Activated T-helper 2 cell treated with anti-CD3 and anti-CD28 coated beads, Interferon-gamma antibody, Interleukin-2, Interleukin-4, amounts not matched to agents 10 μg/mL and 5 μg/mL and 100 μg/mL, durations not matched to agents 14 hours and 24 hours and 36 hours (primary cell): Measurements from ENCODE around the gene MRPL17. TPM values are rescaled to one million over a fixed set of nuclear protein-coding genes. Genes with fewer than 3 reads are reported as not detected.
"Not testable (repeated sequence)": the region's sequence is repeated elsewhere in the genome, so short reads cannot be mapped to it uniquely, and the experiment has no call there.

Experiments
- DNase-seq: peaks from one replicate; pipeline ENCODE4 v3.0.0; 2021; ENCODE audit warnings: low spot score
- H3K27ac Mint-ChIP-seq: one replicate; pipeline ENCODE4 v1.8.0; 2021; ENCODE audit warnings: mixed read lengths
- H3K27me3 Mint-ChIP-seq: one replicate; pipeline ENCODE4 v1.8.0; 2021; ENCODE audit warnings: low read depth, mixed read lengths
- H3K36me3 Mint-ChIP-seq: one replicate; pipeline ENCODE4 v1.8.0; 2021; ENCODE audit warnings: low read depth, mixed read lengths
- H3K4me1 Mint-ChIP-seq: one replicate; pipeline ENCODE4 v1.8.0; 2021; ENCODE audit warnings: low read depth, mixed read lengths
- H3K4me3 Mint-ChIP-seq: one replicate; pipeline ENCODE4 v1.8.0; 2021; ENCODE audit warnings: low read depth, mild to moderate bottlenecking, moderate library complexity, mixed read lengths
- H3K9me3 Mint-ChIP-seq: one replicate; pipeline ENCODE4 v1.8.0; 2021; ENCODE audit warnings: mixed read lengths
- intact Hi-C: fragments of 100-400 bp; cut with micrococcal nuclease; formaldehyde crosslinking; loops from one replicate; pipeline ENCODE4 v1.15.1; 2023
- total RNA-seq: library from RNA; stranded (reverse); gene quantifications from 2 replicates; pipeline ENCODE4 v1.2.3, GENCODE V29; 2022

MRPL17 gene
- total RNA-seq, 1 donor from 2014 or later: 108 TPM

DNA sequence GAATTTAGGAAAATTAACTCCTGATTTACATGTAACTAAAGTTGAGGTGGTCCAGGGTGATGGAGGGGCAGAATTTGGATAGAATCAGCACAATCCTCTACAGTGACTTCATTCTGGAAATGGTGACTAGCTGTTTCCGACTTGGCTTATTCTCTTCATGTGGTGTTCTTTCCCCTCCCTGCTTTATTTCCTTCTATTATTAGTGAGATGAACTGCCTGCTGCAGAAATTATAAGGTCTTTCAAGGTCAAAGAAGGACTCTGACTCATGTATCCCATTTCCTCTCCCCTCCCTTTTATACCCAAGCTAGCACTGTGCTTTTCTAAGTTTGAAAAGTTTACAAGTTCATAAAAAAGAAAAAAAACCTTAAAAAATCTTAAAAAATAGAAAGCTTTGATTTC, 12.2 kb upstream of the MRPL17 start:
- no peak overlapping the region for H3K4me3 Mint-ChIP-seq

DNA sequence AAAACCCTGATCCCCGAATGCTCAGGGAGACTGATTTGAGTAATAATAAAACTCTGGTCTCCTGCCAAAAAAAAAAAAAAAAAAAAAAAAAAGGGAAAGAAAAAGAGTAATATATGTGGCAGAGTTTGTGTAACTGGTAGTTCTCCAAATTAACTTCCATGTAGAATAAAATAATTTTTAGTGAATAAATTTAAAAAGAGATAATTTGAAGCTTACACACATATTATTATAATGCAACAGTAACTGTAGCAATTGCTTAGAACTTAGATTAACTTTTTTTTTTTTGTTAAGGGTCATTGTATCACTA, 11.0 kb upstream of the MRPL17 start:
- Mint-ChIP-seq H3K4me1 (peaks cover 22% of the 10 kb centered on the region), H3K9me3 (no peaks in the 10 kb centered on the region), H3K4me3 (no peak overlapping the region), H3K27ac (peak overlapping the region; percentile 29), H3K36me3 (peaks cover 3% of the 10 kb centered on the region), H3K27me3 (no peaks in the 10 kb centered on the region)
- intact Hi-C loops: loop anchor here (1.0 kb wide), 1 partner anchor 11 kb away; the partner anchor contains the start of gene MRPL17
- no peak for DNase-seq

More for the DNA sequence above, 12.2 kb upstream of the MRPL17 start:
- Mint-ChIP-seq H3K9me3 (no peaks in the 10 kb centered on the region), H3K27me3 (no peaks in the 10 kb centered on the region), H3K27ac (no peak overlapping the region), H3K36me3 (peaks cover 3% of the 10 kb centered on the region), H3K4me1 (peaks cover 22% of the 10 kb centered on the region)
- intact Hi-C loops: no loop called here
- no peak for DNase-seq

DNA sequence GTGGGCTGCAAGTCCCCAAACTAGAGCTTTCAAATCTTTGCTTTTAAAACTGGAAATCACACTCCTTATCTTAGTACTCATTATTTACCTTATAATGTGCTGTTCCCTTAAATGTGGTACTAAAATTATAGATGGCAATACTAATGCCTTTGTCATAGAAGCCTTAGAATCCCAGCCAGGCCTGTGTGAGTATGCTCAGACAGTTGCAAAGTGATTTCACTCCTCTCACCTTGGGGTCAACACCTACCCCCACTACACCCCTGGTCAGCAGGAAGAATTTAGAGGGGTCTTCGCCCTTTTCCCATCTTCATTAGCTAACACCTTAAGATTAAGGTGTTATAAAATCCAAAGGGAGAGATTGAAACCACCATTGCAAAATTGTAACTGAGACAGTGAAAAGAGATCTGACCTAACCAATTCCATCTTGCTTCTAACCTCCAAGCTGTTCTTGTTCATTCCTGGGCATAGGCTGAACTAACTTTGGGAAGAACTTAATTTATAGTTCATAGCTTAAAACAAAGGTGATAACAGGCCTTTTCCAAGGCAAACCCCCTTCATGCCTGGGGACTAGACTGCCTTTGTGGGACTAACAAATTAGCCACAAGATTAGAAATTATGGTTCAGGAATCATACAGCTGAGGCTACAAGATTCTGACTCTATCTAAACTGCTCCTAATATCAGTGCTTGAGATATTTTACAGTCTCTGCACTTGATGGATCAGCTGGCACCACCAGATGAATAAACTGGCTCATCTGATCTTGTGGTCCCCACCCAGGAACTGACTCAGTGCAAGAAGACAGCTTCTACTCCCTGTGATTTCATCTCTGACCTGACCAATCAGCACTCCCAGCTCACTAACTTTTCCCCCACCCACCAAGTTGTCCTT, 10.4 kb upstream of the MRPL17 start:
- peak; percentile 36 for DNase-seq

DNA sequence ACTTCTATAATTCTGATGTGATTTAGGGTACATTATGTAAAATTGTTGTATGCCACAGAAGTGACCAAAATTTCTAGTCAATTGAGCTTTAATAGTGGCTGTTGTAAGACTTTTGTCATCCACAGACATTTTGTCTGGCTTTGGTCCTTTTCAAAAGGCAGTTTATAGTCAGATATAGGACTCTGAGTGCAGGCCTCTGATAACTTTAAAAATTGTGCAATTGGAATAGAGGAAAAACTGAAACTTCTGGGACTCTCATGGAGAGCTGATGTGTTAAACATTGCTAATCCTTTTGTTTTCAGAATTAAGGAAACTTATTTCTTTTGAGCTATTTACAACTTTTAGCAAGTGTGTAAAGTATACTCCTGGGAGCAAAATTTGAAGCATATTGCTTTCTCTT, 9.0 kb upstream of the MRPL17 start:
- H3K4me3 Mint-ChIP-seq: no peak overlapping the region
- no peak for DNase-seq
- H3K4me1 Mint-ChIP-seq: peaks cover 25% of the 10 kb centered on the region

More for the DNA sequence above, 10.4 kb upstream of the MRPL17 start:
- Mint-ChIP-seq H3K27ac (peak overlapping the region; percentile 29), H3K9me3 (no peaks in the 10 kb centered on the region), H3K4me3 (no peak overlapping the region), H3K36me3 (peaks cover 3% of the 10 kb centered on the region), H3K4me1 (peaks cover 22% of the 10 kb centered on the region), H3K27me3 (no peaks in the 10 kb centered on the region)
- intact Hi-C loops: loop anchor here (1.0 kb wide), 1 partner anchor 10 kb away; the partner anchor contains the start of gene MRPL17

DNA sequence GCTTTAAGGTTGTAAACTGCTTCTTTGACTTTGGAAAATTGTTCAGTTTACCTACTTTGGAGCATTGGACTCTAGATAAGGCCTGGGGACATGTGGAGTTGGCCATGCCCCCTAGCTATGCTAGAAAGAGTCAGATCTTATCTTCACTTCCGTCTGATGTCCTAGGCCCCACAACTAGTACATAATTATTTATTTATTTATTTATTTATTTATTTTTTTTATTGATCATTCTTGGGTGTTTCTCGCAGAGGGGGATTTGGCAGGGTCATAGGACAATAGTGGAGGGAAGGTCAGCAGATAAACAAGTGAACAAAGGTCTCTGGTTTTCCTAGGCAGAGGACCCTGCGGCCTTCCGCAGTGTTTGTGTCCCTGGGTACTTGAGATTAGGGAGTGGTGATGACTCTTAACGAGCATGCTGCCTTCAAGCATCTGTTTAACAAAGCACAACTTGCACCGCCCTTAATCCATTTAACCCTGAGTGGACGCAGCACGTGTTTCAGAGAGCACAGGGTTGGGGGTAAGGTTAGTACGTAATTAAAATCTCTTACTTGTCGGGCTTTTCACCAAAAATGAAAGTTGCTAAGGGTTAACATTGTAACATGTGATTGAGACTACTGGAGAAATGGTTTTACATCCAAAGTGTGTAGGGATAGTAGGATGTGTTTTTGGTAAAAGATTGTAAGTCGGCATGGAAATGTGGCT, 7.4 kb upstream of the MRPL17 start:
- H3K4me1 Mint-ChIP-seq: peaks cover 22% of the 10 kb centered on the region
- H3K36me3 Mint-ChIP-seq, H3K4me3 Mint-ChIP-seq, intact Hi-C loops, DNase-seq, H3K27ac Mint-ChIP-seq, H3K27me3 Mint-ChIP-seq, H3K9me3 Mint-ChIP-seq: not testable (repeated sequence)

More for the DNA sequence above, 9.0 kb upstream of the MRPL17 start:
- Mint-ChIP-seq H3K9me3 (no peaks in the 10 kb centered on the region), H3K27ac (no peak overlapping the region), H3K36me3 (no peaks in the 10 kb centered on the region), H3K27me3 (no peaks in the 10 kb centered on the region)
- intact Hi-C loops: no loop called here

DNA sequence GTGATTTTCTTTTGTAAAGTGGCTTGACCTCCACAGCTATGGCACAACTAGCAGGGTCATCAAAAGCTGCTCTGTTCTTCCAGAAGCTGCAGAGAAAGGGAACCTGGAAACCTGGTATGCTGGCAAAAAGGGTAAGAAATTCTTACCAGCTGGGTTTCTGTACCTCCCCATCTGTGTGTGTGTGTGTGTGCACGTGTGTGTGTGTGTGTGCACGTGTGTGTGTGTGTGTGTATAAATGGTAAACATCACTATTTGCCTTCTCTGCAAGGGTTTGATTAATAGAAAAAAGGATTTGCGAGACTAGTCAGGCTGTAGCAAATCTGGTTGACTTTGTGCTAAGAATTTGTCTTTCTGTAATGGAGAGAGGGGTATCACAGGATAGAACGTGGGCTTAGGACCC, 4.7 kb upstream of the MRPL17 start:
- Mint-ChIP-seq H3K4me1 (peaks cover 6% of the 10 kb centered on the region), H3K27me3 (no peaks in the 10 kb centered on the region), H3K4me3 (no peak overlapping the region), H3K27ac (no peak overlapping the region), H3K36me3 (peaks cover 3% of the 10 kb centered on the region), H3K9me3 (no peaks in the 10 kb centered on the region)
- no peak for DNase-seq
- intact Hi-C loops: loop anchor here (10.0 kb wide), 1 partner anchor 273 kb away; the partner anchor contains the start of gene APBB1

DNA sequence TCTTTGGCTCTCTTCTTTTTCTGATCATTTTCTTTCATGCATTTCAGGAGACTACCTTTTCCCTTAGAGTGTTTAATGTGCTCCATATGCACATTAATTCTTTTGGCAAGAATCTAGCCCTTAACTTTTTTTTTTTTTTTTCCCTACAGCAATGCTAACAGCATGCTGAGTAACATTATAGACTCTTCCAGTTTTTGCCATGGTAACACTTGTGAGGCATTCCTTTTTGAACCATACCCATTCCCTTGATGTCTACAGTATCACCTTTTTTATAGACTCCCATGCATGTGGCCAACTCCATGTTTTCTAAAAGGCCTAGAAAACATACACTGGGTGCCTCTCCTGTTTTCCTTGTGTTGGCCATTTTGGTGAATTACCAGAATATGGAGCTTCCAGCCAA, 2.9 kb upstream of the MRPL17 start:
- H3K27ac Mint-ChIP-seq: no peak overlapping the region
- H3K27me3 Mint-ChIP-seq: no peaks in the 10 kb centered on the region
- H3K4me1 Mint-ChIP-seq: peaks cover 12% of the 10 kb centered on the region
- no peak overlapping the region for H3K4me3 Mint-ChIP-seq
- intact Hi-C loops: loop anchor here (10.0 kb wide), 1 partner anchor 271 kb away; the partner anchor contains the start of gene APBB1
- DNase-seq: no peak
- peaks cover 15% of the 10 kb centered on the region for H3K36me3 Mint-ChIP-seq
- no peaks in the 10 kb centered on the region for H3K9me3 Mint-ChIP-seq

DNA sequence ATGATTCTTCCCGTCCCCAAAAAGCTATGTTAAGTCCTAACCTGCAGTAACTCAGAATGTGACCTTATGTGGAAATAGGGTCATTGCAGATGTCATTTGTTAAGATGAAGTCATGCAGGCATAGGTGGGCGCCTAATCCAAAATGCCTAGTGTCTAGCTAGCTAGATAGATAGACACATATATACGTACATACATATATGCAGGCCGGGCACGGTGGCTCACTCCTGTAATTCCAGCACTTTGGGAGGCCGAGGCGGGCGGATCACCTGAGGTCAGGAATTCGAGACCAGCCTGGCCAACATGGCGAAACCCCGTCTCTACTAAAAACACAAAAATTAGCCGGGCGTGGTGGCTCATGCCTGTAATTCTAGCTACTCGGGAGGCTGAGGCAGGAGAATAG, 928 bp upstream of the MRPL17 start:
- H3K4me1 Mint-ChIP-seq: peaks cover 20% of the 10 kb centered on the region
- not testable (repeated sequence) for H3K9me3 Mint-ChIP-seq, DNase-seq, H3K27me3 Mint-ChIP-seq
- peak overlapping the region; percentile 54 for H3K27ac Mint-ChIP-seq
- intact Hi-C loops: loop anchor here (5.0 to 10.0 kb wide), 2 partner anchors 63 to 269 kb away; partner anchors contain the start of gene APBB1
- peak overlapping the region; percentile 97 for H3K4me3 Mint-ChIP-seq
- H3K36me3 Mint-ChIP-seq: peaks cover 35% of the 10 kb centered on the region

DNA sequence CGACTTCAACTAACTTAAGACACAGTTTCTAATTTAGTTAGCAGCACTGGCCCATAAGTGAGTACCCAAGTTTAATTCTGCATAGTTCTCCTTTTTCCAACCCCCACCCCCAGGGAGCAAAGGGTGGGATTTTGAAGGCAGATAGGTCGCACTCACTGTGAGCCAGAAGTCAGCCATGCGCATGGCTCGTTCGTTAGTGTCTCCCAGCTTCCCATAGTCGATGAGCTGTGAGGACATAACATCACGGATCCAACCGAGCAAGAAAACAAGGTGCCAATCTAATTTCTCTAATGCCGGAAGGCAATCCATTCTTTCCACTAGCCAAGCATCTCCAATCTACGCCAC, 577 bp downstream of the MRPL17 start:
- peaks cover 19% of the 10 kb centered on the region for H3K4me1 Mint-ChIP-seq
- no peak for DNase-seq

DNA sequence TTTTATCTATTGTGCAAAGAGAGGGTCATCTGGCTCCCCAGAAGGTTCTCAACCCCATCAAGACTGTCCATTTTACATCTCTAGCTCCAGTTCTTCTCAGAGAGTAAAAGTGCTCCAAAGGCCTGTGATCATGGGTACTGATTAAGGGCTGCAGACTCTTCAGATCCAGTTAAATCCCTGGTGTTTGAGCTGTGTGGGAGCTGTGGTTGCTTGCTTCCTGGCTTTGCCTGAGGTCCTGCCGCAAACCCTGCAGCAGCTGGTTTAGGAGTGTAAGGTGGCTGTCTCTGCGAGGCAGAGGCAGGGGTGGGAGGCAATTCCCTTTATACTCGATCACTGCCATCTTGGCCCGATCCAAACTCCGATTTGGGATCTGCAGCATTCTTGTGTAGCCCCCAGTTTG, 1.2 kb downstream of the MRPL17 start:
- H3K36me3 Mint-ChIP-seq: peaks cover 43% of the 10 kb centered on the region
- DNase-seq: no peak
- H3K4me3 Mint-ChIP-seq: peak overlapping the region; percentile 97
- H3K9me3 Mint-ChIP-seq: no peaks in the 10 kb centered on the region
- intact Hi-C loops: loop anchor here (1.0 to 10.0 kb wide), 3 partner anchors 9 to 267 kb away; partner anchors contain the start of gene APBB1
- H3K27ac Mint-ChIP-seq: peak overlapping the region; percentile 98
- peaks cover 16% of the 10 kb centered on the region for H3K4me1 Mint-ChIP-seq
- H3K27me3 Mint-ChIP-seq: no peaks in the 10 kb centered on the region

More for the DNA sequence above, 577 bp downstream of the MRPL17 start:
- Mint-ChIP-seq H3K27ac (peak overlapping the region; percentile 98), H3K4me3 (peak overlapping the region; percentile 97), H3K27me3 (no peaks in the 10 kb centered on the region), H3K36me3 (peaks cover 43% of the 10 kb centered on the region), H3K9me3 (no peaks in the 10 kb centered on the region)
- intact Hi-C loops: loop anchor here (5.0 to 10.0 kb wide), 2 partner anchors 65 to 268 kb away; partner anchors contain the start of gene APBB1

DNA sequence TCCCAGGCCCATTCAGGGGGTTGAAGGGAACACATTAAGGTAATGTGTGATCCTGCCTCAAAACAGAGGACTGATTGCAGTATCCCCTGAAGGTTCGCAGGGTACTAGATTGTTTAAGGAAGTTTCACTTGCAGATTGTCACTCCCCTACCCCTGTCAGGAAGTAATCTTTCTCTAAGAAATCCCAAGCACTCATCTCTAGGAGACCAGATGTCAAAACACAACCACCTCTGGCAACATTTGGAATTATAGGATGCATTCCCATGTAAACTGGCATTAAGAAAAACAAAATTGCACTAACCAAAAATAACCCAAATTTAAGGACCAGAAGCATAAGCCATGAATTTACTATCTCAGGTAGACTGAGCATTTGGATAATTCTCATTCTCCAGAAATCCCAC, 1.6 kb downstream of the MRPL17 start:
- peak overlapping the region; percentile 73 for H3K4me3 Mint-ChIP-seq
- no peak for DNase-seq
- H3K36me3 Mint-ChIP-seq: peaks cover 43% of the 10 kb centered on the region
- intact Hi-C loops: loop anchor here (1.0 to 10.0 kb wide), 3 partner anchors 8 to 267 kb away; partner anchors contain the start of gene APBB1
- H3K9me3 Mint-ChIP-seq: no peaks in the 10 kb centered on the region
- no peaks in the 10 kb centered on the region for H3K27me3 Mint-ChIP-seq
- H3K4me1 Mint-ChIP-seq: peaks cover 18% of the 10 kb centered on the region
- no peak overlapping the region for H3K27ac Mint-ChIP-seq

DNA sequence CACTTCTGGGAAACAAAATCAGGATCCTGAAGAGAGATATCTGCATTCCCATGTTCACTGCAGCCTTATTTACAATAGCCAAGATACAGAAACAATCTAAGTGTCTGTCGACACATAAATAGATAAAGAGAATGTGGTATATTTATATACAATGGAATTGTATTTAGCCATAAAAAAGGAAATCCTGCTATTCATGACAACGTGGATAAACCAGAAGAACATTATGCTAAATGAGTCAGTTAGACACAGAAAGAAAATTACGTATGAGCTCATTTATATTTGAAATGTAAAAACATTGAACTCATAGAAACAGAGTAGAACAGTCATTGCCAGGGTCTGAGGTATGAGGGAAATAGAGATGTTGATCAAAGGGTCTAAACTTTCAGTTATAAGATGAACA, 6.1 kb downstream of the MRPL17 start:
- Mint-ChIP-seq H3K36me3 (peaks cover 44% of the 10 kb centered on the region), H3K9me3 (peaks cover 6% of the 10 kb centered on the region), H3K4me1 (peaks cover 42% of the 10 kb centered on the region), H3K27me3 (no peaks in the 10 kb centered on the region), H3K27ac (no peak overlapping the region), H3K4me3 (no peak overlapping the region)
- intact Hi-C loops: no loop called here
- DNase-seq: no peak

DNA sequence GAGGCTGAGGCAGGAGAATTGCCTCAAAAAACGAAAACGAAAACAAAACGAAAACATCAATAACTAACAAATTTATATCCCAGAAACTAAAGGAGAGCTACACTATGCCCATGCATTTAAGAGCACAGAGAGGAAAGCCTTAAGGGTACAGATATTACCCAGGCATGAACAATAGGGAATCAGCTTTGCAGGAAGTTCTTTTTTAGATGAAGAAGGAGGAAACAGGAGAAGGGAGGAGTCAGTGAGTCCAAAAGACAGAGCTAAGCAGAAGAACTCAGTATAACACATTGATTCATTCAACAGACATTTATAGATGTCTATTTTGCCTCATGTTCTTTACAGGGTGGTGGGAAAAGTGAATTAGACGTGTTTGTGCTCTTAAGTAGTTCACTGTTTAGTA, 8.3 kb downstream of the MRPL17 start:
- Mint-ChIP-seq H3K4me1 (peaks cover 50% of the 10 kb centered on the region), H3K27ac (no peak overlapping the region), H3K36me3 (peaks cover 23% of the 10 kb centered on the region), H3K27me3 (no peaks in the 10 kb centered on the region), H3K9me3 (peaks cover 6% of the 10 kb centered on the region), H3K4me3 (no peak overlapping the region)
- DNase-seq: no peak
- intact Hi-C loops: no loop called here
